IMR-90 (cell line): ENCODE measurements around the gene NRIP1. TPM values are rescaled to one million over a fixed set of nuclear protein-coding genes. Genes with fewer than 3 reads are reported as not detected.
A peak's percentile ranks its signal among the peaks of the same experiment; 100 is the strongest.

Experiments used
- ATAC-seq: fragments of 200-7000 bp; cut with Tn5 transposase; 2 replicates; pipeline ENCODE4 v1.9.1; 2020; ENCODE audit warnings: low read depth, mild to moderate bottlenecking, moderate library complexity
- BruUV-seq: library from RNA; stranded (reverse); fragments of 400-500 nt; replicated peaks from 2 replicates; lab custom pipeline; 2021; lab: Mats Ljungman, UMichigan
- CTCF ChIA-PET: fragments of 300-600 bp; formaldehyde crosslinking; extraction: SDS; loops from one replicate; lab custom pipeline; 2021; ENCODE audit warnings: antibody characterized with exemption; lab: Yijun Ruan, JAX
- POLR2A ChIA-PET: fragments of 300-600 bp; sonication (Branson Sonifier 250); formaldehyde crosslinking; loops from one replicate; lab custom pipeline; 2022; ENCODE audit warnings: antibody characterized with exemption; ENCODE audit not compliant: unreplicated experiment; lab: Charles Lee
- DNase-seq: peaks from one replicate; pipeline ENCODE4 v3.0.0; 2013
- H2AFZ ChIP-seq: replicated peaks from 2 replicates; pipeline ENCODE3; 2013; ENCODE audit warnings: low read length, mild to moderate bottlenecking; ENCODE audit not compliant: poor library complexity
- H2AK5ac ChIP-seq: 2 replicates; pipeline ENCODE4 v1.6.1; 2013; ENCODE audit warnings: low read depth, low read length, inconsistent platforms
- H2AK9ac ChIP-seq: replicated peaks from 2 replicates; pipeline ENCODE3; 2013; ENCODE audit warnings: mild to moderate bottlenecking, low read depth, low read length, moderate library complexity; ENCODE audit not compliant: poor library complexity
- H2BK120ac ChIP-seq: 2 replicates; pipeline ENCODE4 v1.6.1; 2013; ENCODE audit warnings: low read depth, low read length, inconsistent platforms
- H2BK15ac ChIP-seq: 3 replicates; pipeline ENCODE4 v1.6.1; 2013; ENCODE audit warnings: low read depth, low read length, inconsistent platforms
- H2BK20ac ChIP-seq: 2 replicates; pipeline ENCODE4 v1.6.1; 2013; ENCODE audit warnings: low read depth, mild to moderate bottlenecking, inconsistent platforms, low read length, moderate library complexity
- H2BK5ac ChIP-seq: 2 replicates; pipeline ENCODE4 v1.6.1; 2013; ENCODE audit warnings: mild to moderate bottlenecking, low read depth, low read length, inconsistent platforms; ENCODE audit not compliant: poor library complexity, severe bottlenecking
- H3K14ac ChIP-seq: replicated peaks from 2 replicates; pipeline ENCODE4 v1.6.1; 2013; ENCODE audit warnings: low read depth, low read length, inconsistent platforms
- H3K18ac ChIP-seq: 2 replicates; pipeline ENCODE4 v1.6.1; 2013; ENCODE audit warnings: low read depth, low read length, control low read depth
- H3K23ac ChIP-seq: 2 replicates; pipeline ENCODE4 v1.6.1; 2013; ENCODE audit warnings: low read depth, low read length, inconsistent platforms
- H3K27ac ChIP-seq: 2 replicates; pipeline ENCODE4 v1.5.1; 2013; ENCODE audit warnings: mild to moderate bottlenecking, control low read depth, low read length; ENCODE audit not compliant: insufficient read depth
- H3K27me3 ChIP-seq: 2 replicates; pipeline ENCODE4 v1.6.1; 2013; ENCODE audit warnings: low read length; ENCODE audit not compliant: control insufficient read depth, insufficient read depth
- H3K36me3 ChIP-seq: 2 replicates; pipeline ENCODE4 v1.6.1; 2013; ENCODE audit warnings: low read length, mixed read lengths; ENCODE audit not compliant: control insufficient read depth, insufficient read depth
- H3K4ac ChIP-seq: 2 replicates; pipeline ENCODE4 v1.6.1; 2013; ENCODE audit warnings: low read depth, low read length, inconsistent platforms
- H3K4me1 ChIP-seq: 2 replicates; pipeline ENCODE4 v1.6.1; 2013; ENCODE audit warnings: low read length, mixed read lengths; ENCODE audit not compliant: control insufficient read depth, insufficient read depth
- H3K4me2 ChIP-seq: 2 replicates; pipeline ENCODE4 v1.6.1; 2013; ENCODE audit warnings: low read depth, mild to moderate bottlenecking, control low read depth, low read length, moderate library complexity
- H3K4me3 ChIP-seq: 2 replicates; pipeline ENCODE4 v1.5.1; 2013; ENCODE audit warnings: low read depth, mild to moderate bottlenecking, control low read depth, low read length, moderate library complexity; ENCODE audit not compliant: insufficient read depth
- H3K56ac ChIP-seq: 2 replicates; pipeline ENCODE4 v1.6.1; 2013; ENCODE audit warnings: low read length, inconsistent platforms; ENCODE audit not compliant: insufficient read depth; ENCODE audit errors: extremely low read depth
- H3K79me1 ChIP-seq, 2 experiments: 2 replicates each; pipeline ENCODE4 v1.6.1; 2013; ENCODE audit warnings: low read length in 2 of 2, inconsistent platforms in 1 of 2, low read depth in 1 of 2
- H3K9ac ChIP-seq: 2 replicates; pipeline ENCODE4 v1.6.1; 2013; ENCODE audit warnings: low read depth, low read length, control low read depth
- H3K9me1 ChIP-seq: 2 replicates; pipeline ENCODE4 v1.6.1; 2013; ENCODE audit warnings: low read length, inconsistent platforms; ENCODE audit not compliant: insufficient read depth
- H3K9me3 ChIP-seq: 2 replicates; pipeline ENCODE4 v1.6.1; 2013; ENCODE audit warnings: low read length; ENCODE audit not compliant: control insufficient read depth, insufficient read depth
- H4K20me1 ChIP-seq: 2 replicates; pipeline ENCODE4 v1.6.1; 2013; ENCODE audit warnings: low read length, inconsistent platforms; ENCODE audit not compliant: insufficient read depth
- H4K5ac ChIP-seq: 2 replicates; pipeline ENCODE4 v1.6.1; 2013; ENCODE audit warnings: mild to moderate bottlenecking, low read depth, low read length, control low read depth
- H4K8ac ChIP-seq, 2 experiments: 2 replicates each; pipeline ENCODE4 v1.6.1; 2013; ENCODE audit warnings: low read depth in 2 of 2, low read length in 2 of 2, control low read depth in 1 of 2, inconsistent platforms in 1 of 2
- H4K91ac ChIP-seq: 2 replicates; pipeline ENCODE4 v1.6.1; 2013; ENCODE audit warnings: low read depth, low read length, inconsistent platforms; ENCODE audit not compliant: insufficient read depth
- BHLHE40 ChIP-seq: fragments of 150-350 bp; IDR thresholded peaks from 2 replicates; pipeline ENCODE4 v1.6.1; 2016; ENCODE audit warnings: mild to moderate bottlenecking, low read depth, low read length
- CEBPB ChIP-seq: IDR thresholded peaks from 2 replicates; pipeline ENCODE4 v1.6.1; 2012; ENCODE audit warnings: low read depth, low read length, improper control_type of control experiment
- CTCF ChIP-seq: conservative IDR thresholded peaks from 2 replicates; pipeline ENCODE4 v1.5.1; 2012; ENCODE audit warnings: mild to moderate bottlenecking, low read depth, low read length, improper control_type of control experiment
- ELK1 ChIP-seq: fragments of 150-350 bp; IDR thresholded peaks from 2 replicates; pipeline ENCODE4 v1.6.1; 2016; ENCODE audit warnings: low read depth, mild to moderate bottlenecking, low read length, moderate library complexity, borderline replicate concordance
- FOS ChIP-seq: fragments of 150-350 bp; IDR thresholded peaks from 2 replicates; pipeline ENCODE4 v1.6.1; 2016; ENCODE audit warnings: low read depth, low read length
- MAFK ChIP-seq: IDR thresholded peaks from 2 replicates; pipeline ENCODE4 v1.6.1; 2012; ENCODE audit warnings: low read depth, low read length, improper control_type of control experiment
- MAZ ChIP-seq: IDR thresholded peaks from 2 replicates; pipeline ENCODE4 v1.6.1; 2012; ENCODE audit warnings: low read depth, mild to moderate bottlenecking, low read length, improper control_type of control experiment, moderate library complexity, borderline replicate concordance
- MXI1 ChIP-seq: IDR thresholded peaks from 2 replicates; pipeline ENCODE4 v1.6.1; 2012; ENCODE audit warnings: low read depth, mild to moderate bottlenecking, low read length, moderate library complexity, borderline replicate concordance
- POLR2A ChIP-seq: IDR thresholded peaks from 2 replicates; pipeline ENCODE4 v1.6.1; 2012; ENCODE audit warnings: mild to moderate bottlenecking, low read depth, low read length
- RAD21 ChIP-seq: IDR thresholded peaks from 2 replicates; pipeline ENCODE4 v1.6.1; 2012; ENCODE audit warnings: low read length, improper control_type of control experiment
- RFX5 ChIP-seq: IDR thresholded peaks from 2 replicates; pipeline ENCODE4 v1.8.0; 2012; ENCODE audit warnings: low read depth, mild to moderate bottlenecking, low read length, moderate library complexity
- SMC3 ChIP-seq: fragments of 150-350 bp; IDR thresholded peaks from 2 replicates; pipeline ENCODE4 v1.6.1; 2016; ENCODE audit warnings: low read depth, mild to moderate bottlenecking, antibody characterized with exemption, low read length, moderate library complexity
- WGBS, 2 experiments: methylation state at CpG; one replicate each; pipeline versions ENCODE4 v1.1.5 to v1.1.7; 2013; ENCODE audit warnings: missing lambda C conversion rate in 2 of 2; ENCODE audit not compliant: insufficient read length in 1 of 2; ENCODE audit errors: extremely low coverage in 2 of 2; 5-methylcytosine and 5-hydroxymethylcytosine counted together
- dilution Hi-C: fragments of 300-500 bp; cut with HindIII; formaldehyde crosslinking; loops from one replicate; pipeline ENCODE4 v1.14.3; 2018; ENCODE audit warnings: low sequenced_read_pairs; ENCODE audit not compliant: unreplicated experiment
- in situ Hi-C: fragments of 300-500 bp; cut with MboI; formaldehyde crosslinking; loops from 3 replicates; pipeline ENCODE4 v1.14.3; 2019; ENCODE audit warnings: low sequenced_read_pairs, inconsistent platforms, mixed read lengths
- intact Hi-C: fragments of 100-400 bp; cut with micrococcal nuclease; formaldehyde crosslinking; loops from 2 replicates; pipeline ENCODE4 v1.10.0; 2022
- polyA plus RNA-seq, 3 experiments: library from polyadenylated mRNA; depleted of rRNA; stranded (reverse); fragments of >200 nt; gene quantifications; 2 replicates each; pipeline ENCODE4 v1.2.3, GENCODE V29; 2012; ENCODE audit warnings: low replicate concordance in 1 of 3
- total RNA-seq: library from RNA; depleted of rRNA; stranded (reverse); fragments of >200 nt; gene quantifications from 2 replicates; pipeline ENCODE4 v1.2.3, GENCODE V29; 2012

Gene NRIP1
- total and polyA plus RNA-seq, 2 of the 4 experiments (the other 2 are of a cell fraction), result 9.6 to 73.8 TPM

DNA sequence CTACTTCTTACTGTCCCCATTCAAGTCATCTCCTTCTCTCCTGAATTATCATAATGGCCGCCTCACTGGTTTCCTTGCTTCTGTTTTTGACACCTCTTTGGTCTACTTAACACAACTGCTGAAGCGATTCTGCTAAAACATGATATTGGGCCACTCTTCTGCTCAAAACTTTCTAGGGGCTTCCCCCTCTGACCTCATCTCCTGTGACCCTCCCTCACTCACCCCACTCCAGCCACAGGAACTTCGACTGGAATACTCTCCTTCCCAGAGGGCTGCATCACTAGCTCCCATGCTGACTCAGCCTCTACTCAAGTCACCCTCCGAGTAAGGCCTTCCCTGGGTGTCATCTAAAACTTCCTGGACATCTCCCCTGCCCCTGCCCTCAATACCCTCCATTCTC, 35.7 kb downstream of the NRIP1 start:
- Histone ChIP-seq H3K9me1 (0 out of 2 replicates have a peak, but pooled peaks cover 3% of the 10 kb centered on the region), H2AK5ac (no peak overlapping the region), H2AK9ac (no peak overlapping the region), H4K20me1 (peaks cover 22% of the 10 kb centered on the region; the same call in 1 of the 2 replicates), H3K23ac (no peak overlapping the region), H3K56ac (no peak overlapping the region), H3K4me1 (no peaks in the 10 kb centered on the region; the same call in 1 of the 2 replicates), H2BK120ac (no peak overlapping the region), H2AFZ (no peak overlapping the region), H4K91ac (no peak overlapping the region), H3K4me3 (no peak overlapping the region), H2BK20ac (no peak overlapping the region), H3K4ac (no peak overlapping the region), H3K18ac (no peak overlapping the region), H2BK5ac (peak overlapping the region; percentile 2), H3K36me3 (peaks cover 3% of the 10 kb centered on the region; the same call in 1 of the 2 replicates), H3K27ac (no peak overlapping the region), H3K79me1 (peaks cover 27 to 67% of the 10 kb centered on the region in 2 experiments), H3K4me2 (no peak overlapping the region), H3K14ac (no peak overlapping the region), H4K5ac (no peak overlapping the region), H3K9ac (no peak overlapping the region), H4K8ac (no peak overlapping the region), H2BK15ac (no peak overlapping the region), H3K27me3 (no peaks in the 10 kb centered on the region), H3K9me3 (no peaks in the 10 kb centered on the region; the same call in 1 of the 2 replicates)
- intact Hi-C loops (no loop called here), in situ Hi-C loops (no loop called here), dilution Hi-C loops (no loop called here)
- BruUV-seq, result no TSS peak
- ChIA-PET POLR2A (no interaction called here), CTCF (no interaction called here)
- TF ChIP-seq CEBPB (no peak), RFX5 (no peak), POLR2A (no peak), MXI1 (no peak), FOS (no peak), ELK1 (no peak), BHLHE40 (no peak), RAD21 (no peak), CTCF (no peak), SMC3 (no peak), MAZ (no peak), MAFK (no peak)
- WGBS, 2 experiments, result 100% methylated on average over 3 of the region's 4 CpGs; no CpG with 5 or more reads in 1 of the 2 experiments
- ATAC-seq (no peak), DNase-seq (no peak)
